ENCODE results near the gene CYTH1. TPM values are rescaled to one million over a fixed set of nuclear protein-coding genes. Genes with fewer than 3 reads are reported as not detected.
"Not testable (repeated sequence)": the region's sequence is repeated elsewhere in the genome, so short reads cannot be mapped to it uniquely, and the experiment has no call there.

Gene CYTH1
- total RNA-seq, 1 donor from 2014 or later = 25.0 TPM

DNA sequence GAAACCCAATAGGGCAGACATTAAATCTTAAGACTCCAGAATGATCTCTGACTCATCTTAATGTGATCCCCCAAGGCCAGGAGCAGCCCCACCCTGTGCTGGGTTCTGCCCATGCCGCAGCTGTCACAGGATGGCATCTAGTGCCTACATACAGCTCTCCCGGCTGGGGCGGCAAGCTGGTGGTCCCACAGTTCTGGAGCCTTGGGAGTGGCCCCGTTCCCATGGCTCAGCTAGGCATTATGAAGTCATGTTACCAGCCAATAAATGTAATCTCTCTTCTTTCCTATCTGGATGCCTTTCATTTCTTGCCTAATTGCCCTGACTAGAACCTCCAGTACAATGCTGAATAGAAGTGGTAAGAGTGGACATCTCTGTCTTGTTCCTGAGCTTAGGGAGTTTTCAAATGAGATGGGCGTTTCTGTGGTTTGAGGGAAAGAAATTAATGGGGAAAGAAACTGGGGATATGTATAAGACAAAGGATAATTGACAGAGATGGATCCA lies 109.2 kb downstream of the CYTH1 start:
- no peak overlapping the region for H2AFZ ChIP-seq (ENCODE audit: low read depth, low read length)
- no peaks in the 10 kb centered on the region for H4K20me1 ChIP-seq (ENCODE audit: insufficient read depth, low read length)
- no peak overlapping the region for H3K4me3 ChIP-seq (ENCODE audit: insufficient read depth, low read depth, low read length)
- H3K27me3 ChIP-seq (ENCODE audit: insufficient read depth, low read length) = no peaks in the 10 kb centered on the region
- no peaks in the 10 kb centered on the region for H3K36me3 ChIP-seq (ENCODE audit: insufficient read depth, low read length)
- Mint-ChIP-seq H3K4me3 (ENCODE audit: unreplicated experiment) (no peak overlapping the region), H3K36me3 (ENCODE audit: low read depth, unreplicated experiment) (peaks cover 20% of the 10 kb centered on the region), H3K27ac (ENCODE audit: unreplicated experiment) (no peak overlapping the region), H3K9me3 (ENCODE audit: unreplicated experiment) (peaks cover 3% of the 10 kb centered on the region), H3K4me1 (ENCODE audit: low read depth, unreplicated experiment) (no peaks in the 10 kb centered on the region), H3K27me3 (ENCODE audit: low read depth, unreplicated experiment) (no peaks in the 10 kb centered on the region)
- no peak for DNase-seq (ENCODE audit: low read depth)
- no peak overlapping the region for H3K4me2 ChIP-seq (ENCODE audit: low read length)
- no peak overlapping the region for H3K9ac ChIP-seq (ENCODE audit: low read length)
- no peaks in the 10 kb centered on the region for H3K9me3 ChIP-seq (ENCODE audit: insufficient read depth, low read depth, low read length)
- TF ChIP-seq EZH2 (IDR thresholded peaks at IDR 0.05; ENCODE audit: insufficient read depth, low read length) (no peak), CTCF (IDR thresholded peaks at IDR 0.05; ENCODE audit: insufficient read depth, low read depth, low read length) (no peak)
- no peaks in the 10 kb centered on the region for H3K4me1 ChIP-seq (ENCODE audit: insufficient read depth, low read length)
- H3K27ac ChIP-seq (ENCODE audit: low read depth, low read length) = no peak overlapping the region
- H3K79me2 ChIP-seq (ENCODE audit: insufficient read depth, low read length) = no peaks in the 10 kb centered on the region
- FAIRE-seq = no peak

GRCh38 chr17:78672005-78672404 lies 110.1 kb downstream of the CYTH1 start:
- no peak overlapping the region for H3K4me2 ChIP-seq (ENCODE audit: low read length)
- Mint-ChIP-seq H3K27ac (ENCODE audit: unreplicated experiment) (no peak overlapping the region), H3K36me3 (ENCODE audit: low read depth, unreplicated experiment) (peaks cover 18% of the 10 kb centered on the region), H3K9me3 (ENCODE audit: unreplicated experiment) (peaks cover 3% of the 10 kb centered on the region), H3K4me1 (ENCODE audit: low read depth, unreplicated experiment) (no peaks in the 10 kb centered on the region), H3K4me3 (ENCODE audit: unreplicated experiment) (no peak overlapping the region), H3K27me3 (ENCODE audit: low read depth, unreplicated experiment) (no peaks in the 10 kb centered on the region)
- H3K79me2 ChIP-seq (ENCODE audit: insufficient read depth, low read length) = no peaks in the 10 kb centered on the region
- no peak for FAIRE-seq
- no peaks in the 10 kb centered on the region for H3K27me3 ChIP-seq (ENCODE audit: insufficient read depth, low read length)
- DNase-seq (ENCODE audit: low read depth) = peak; percentile 51
- no peaks in the 10 kb centered on the region for H3K4me1 ChIP-seq (ENCODE audit: insufficient read depth, low read length)
- H3K9ac ChIP-seq (ENCODE audit: low read length) = no peak overlapping the region
- TF ChIP-seq EZH2 (IDR thresholded peaks at IDR 0.05; ENCODE audit: insufficient read depth, low read length) (no peak), CTCF (IDR thresholded peaks at IDR 0.05; ENCODE audit: insufficient read depth, low read depth, low read length) (no peak)
- no peaks in the 10 kb centered on the region for H3K9me3 ChIP-seq (ENCODE audit: insufficient read depth, low read depth, low read length)
- H3K4me3 ChIP-seq (ENCODE audit: insufficient read depth, low read depth, low read length) = no peak overlapping the region
- no peaks in the 10 kb centered on the region for H4K20me1 ChIP-seq (ENCODE audit: insufficient read depth, low read length)
- H3K36me3 ChIP-seq (ENCODE audit: insufficient read depth, low read length) = no peaks in the 10 kb centered on the region
- no peak overlapping the region for H2AFZ ChIP-seq (ENCODE audit: low read depth, low read length)
- H3K27ac ChIP-seq (ENCODE audit: low read depth, low read length) = no peak overlapping the region

DNA sequence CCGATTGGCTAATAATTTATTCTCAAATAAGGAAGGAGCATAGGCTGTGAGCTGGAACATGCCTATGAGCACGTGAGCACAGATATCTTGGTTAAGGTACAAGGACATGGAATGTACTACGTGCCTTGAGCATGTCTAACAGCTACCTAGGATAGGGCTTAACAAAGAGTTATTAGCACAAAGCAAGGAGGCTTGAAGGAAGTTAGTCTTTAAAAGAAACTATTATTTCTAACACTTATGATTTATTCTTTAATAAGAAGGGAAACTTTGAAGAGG lies 110.4 kb downstream of the CYTH1 start:
- not testable (repeated sequence) for FAIRE-seq; DNase-seq (ENCODE audit: low read depth)
- H3K36me3 Mint-ChIP-seq (ENCODE audit: low read depth, unreplicated experiment) = peaks cover 20% of the 10 kb centered on the region

More for the DNA sequence above, 110.4 kb downstream of the CYTH1 start:
- H3K27me3 ChIP-seq (ENCODE audit: insufficient read depth, low read length); H3K4me2 ChIP-seq (ENCODE audit: low read length); H3K9me3 Mint-ChIP-seq (ENCODE audit: unreplicated experiment); H2AFZ ChIP-seq (ENCODE audit: low read depth, low read length); H3K36me3 ChIP-seq (ENCODE audit: insufficient read depth, low read length); H4K20me1 ChIP-seq (ENCODE audit: insufficient read depth, low read length); H3K4me1 ChIP-seq (ENCODE audit: insufficient read depth, low read length); H3K27ac ChIP-seq (ENCODE audit: low read depth, low read length); H3K27me3 Mint-ChIP-seq (ENCODE audit: low read depth, unreplicated experiment); H3K4me3 ChIP-seq (ENCODE audit: insufficient read depth, low read depth, low read length); H3K79me2 ChIP-seq (ENCODE audit: insufficient read depth, low read length); H3K9ac ChIP-seq (ENCODE audit: low read length); H3K4me3 Mint-ChIP-seq (ENCODE audit: unreplicated experiment); H3K27ac Mint-ChIP-seq (ENCODE audit: unreplicated experiment); H3K4me1 Mint-ChIP-seq (ENCODE audit: low read depth, unreplicated experiment); H3K9me3 ChIP-seq (ENCODE audit: insufficient read depth, low read depth, low read length): not testable (repeated sequence)

All from astrocyte (in vitro differentiated cells and primary cell).